Gastrocnemius medialis (tissue), 4 donors: ENCODE data around the gene OR10D3. TPM values are rescaled to one million over a fixed set of nuclear protein-coding genes. Genes with fewer than 3 reads are reported as not detected.
"Not testable (repeated sequence)": the region's sequence is repeated elsewhere in the genome, so short reads cannot be mapped to it uniquely, and the experiment has no call there.

Source experiments
- ATAC-seq, 2 donors: fragments of 150-250 bp; one replicate each; pipeline ENCODE4 v1.9.1; 2016
- DNase-seq, 2 donors: peaks; one replicate each; pipeline ENCODE4 v3.0.0-alpha.2; 2019
- H3K27ac ChIP-seq, 4 donors: fragments of 200-600 bp; sonication (generic); 1 replicate in 1 of 4; 2 replicates in 3 of 4; pipeline ENCODE4 v1.5.1; 2016 to 2018; ENCODE audit warnings: mild to moderate bottlenecking in 2 of 4, moderate library complexity in 1 of 4
- H3K27me3 ChIP-seq, 3 donors: fragments of 200-600 bp; sonication (generic) in 2 of 3; 1 replicate in 1 of 3; 2 replicates in 2 of 3; pipeline versions ENCODE4 v1.5.1 to v1.6.0; 2016 to 2019; ENCODE audit warnings: mild to moderate bottlenecking in 1 of 3, moderate library complexity in 1 of 3
- H3K36me3 ChIP-seq, 2 donors: fragments of 200-600 bp; sonication (generic) in 1 of 2; one replicate each; pipeline ENCODE4 v1.5.1; 2017 to 2018
- H3K4me1 ChIP-seq, 2 donors: fragments of 200-600 bp; sonication (generic) in 1 of 2; one replicate each; pipeline ENCODE4 v1.5.1; 2016 to 2017; ENCODE audit warnings: mild to moderate bottlenecking in 2 of 2
- H3K4me3 ChIP-seq, 4 donors: fragments of 200-600 bp; sonication (generic) in 3 of 4; 1 replicate in 1 of 4; 2 replicates in 3 of 4; pipeline ENCODE4 v1.5.1; 2016 to 2019; ENCODE audit warnings: mild to moderate bottlenecking in 2 of 4
- H3K9me3 ChIP-seq, 3 donors: fragments of 200-600 bp; sonication (generic) in 2 of 3; 1 replicate in 1 of 3; 2 replicates in 2 of 3; pipeline ENCODE4 v1.5.1; 2016 to 2019
- CTCF ChIP-seq, 5 experiments: fragments of 450-650 bp in 3 of 5; fragments of 200-600 bp in 2 of 5; sonication (generic) in 2 of 5; IDR thresholded peaks in 4 of 5; conservative IDR thresholded peaks in 1 of 5; 1 replicate in 4 of 5; 2 replicates in 1 of 5; pipeline ENCODE4 v1.5.1; 2016 to 2019; ENCODE audit warnings: antibody characterized with exemption in 5 of 5, mild to moderate bottlenecking in 3 of 5, moderate library complexity in 3 of 5
- POLR2A ChIP-seq, 2 donors: fragments of 450-650 bp; IDR thresholded peaks; one replicate each; pipeline ENCODE4 v1.6.1; 2017; ENCODE audit warnings: antibody characterized with exemption in 2 of 2, mild to moderate bottlenecking in 2 of 2, moderate library complexity in 2 of 2
- in situ Hi-C, 4 donors: fragments of 200-750 bp; cut with MboI; loops; one replicate each; pipeline versions ENCODE4 v1.15.0 to v1.8.0; 2017; ENCODE audit warnings: low sequenced_read_pairs in 4 of 4
- intact Hi-C: fragments of 100-400 bp; cut with DNase I; formaldehyde crosslinking; loops from one replicate; pipeline ENCODE4 v1.15.1; 2023; ENCODE audit warnings: low total_unique reads
- total RNA-seq, 4 donors: library from RNA; depleted of rRNA; stranded (reverse); fragments of >200 nt; gene quantifications; one replicate each; pipeline versions ENCODE4 v1.1.0 to v1.2.3, GENCODE V29; 2016

OR10D3 gene
- total RNA-seq, 4 donors from 2014 or later = not detected

- no peak overlapping the region for H3K27ac ChIP-seq
- TF ChIP-seq CTCF (IDR thresholded peaks at IDR 0.05 in 4 of 5, conservative IDR thresholded peaks at IDR 0.05 in 1 of 5) (no peak), POLR2A (IDR thresholded peaks at IDR 0.05) (no peak)
- no peak for ATAC-seq
Measured at GRCh38 chr11:124214027-124214426, 30.9 kb downstream of the OR10D3 start.

GRCh38 chr11:124219126-124219525 lies 36.0 kb downstream of the OR10D3 start:
- Histone ChIP-seq H3K27me3 (no peaks in the 10 kb centered on the region), H3K27ac (no peak overlapping the region), H3K4me3 (no peak overlapping the region), H3K9me3 (no peaks in the 10 kb centered on the region), H3K36me3 (no peaks in the 10 kb centered on the region), H3K4me1 (no peaks in the 10 kb centered on the region)
- TF ChIP-seq POLR2A (IDR thresholded peaks at IDR 0.05) = no peak
- no peak for TF ChIP-seq CTCF (IDR thresholded peaks at IDR 0.05 in 4 of 5, conservative IDR thresholded peaks at IDR 0.05 in 1 of 5)
- DNase-seq (no peak), ATAC-seq (no peak)
- intact Hi-C loops (no loop called here), in situ Hi-C loops (no loop called here)

More at GRCh38 chr11:124214027-124214426, 30.9 kb downstream of the OR10D3 start:
- Histone ChIP-seq H3K4me3 (no peak overlapping the region), H3K36me3 (no peaks in the 10 kb centered on the region), H3K27me3 (no peaks in the 10 kb centered on the region), H3K9me3 (no peaks in the 10 kb centered on the region), H3K4me1 (no peaks in the 10 kb centered on the region)
- in situ Hi-C loops = no loop called here
- intact Hi-C loops = no loop called here
- no peak for DNase-seq

DNA sequence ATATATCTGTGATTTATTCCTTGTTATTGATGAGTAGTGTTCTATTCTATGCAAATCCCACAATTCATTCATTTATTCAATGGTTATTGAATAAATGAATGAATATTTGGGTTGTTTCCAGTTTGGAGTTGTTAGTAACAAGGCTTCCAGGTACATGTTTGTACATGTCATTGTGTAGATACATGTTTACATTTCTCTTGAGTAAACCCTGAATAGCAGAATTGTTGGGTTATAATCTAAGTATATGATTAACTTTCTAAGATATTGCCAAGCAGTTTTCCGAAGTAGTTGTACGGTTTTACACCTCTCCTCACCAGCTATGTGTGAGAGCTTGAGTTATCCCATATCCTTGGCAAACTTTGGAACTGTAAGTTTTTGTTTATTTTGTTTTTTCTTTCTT lies 39.3 kb downstream of the OR10D3 start:
- in situ Hi-C loops (no loop called here), intact Hi-C loops (no loop called here)
- TF ChIP-seq CTCF (IDR thresholded peaks at IDR 0.05 in 4 of 5, conservative IDR thresholded peaks at IDR 0.05 in 1 of 5) = no peak
- TF ChIP-seq POLR2A (IDR thresholded peaks at IDR 0.05) = no peak
- H3K4me1 ChIP-seq = no peaks in the 10 kb centered on the region
- no peak overlapping the region for H3K4me3 ChIP-seq
- no peaks in the 10 kb centered on the region for H3K36me3 ChIP-seq
- no peak overlapping the region for H3K27ac ChIP-seq
- H3K27me3 ChIP-seq = no peaks in the 10 kb centered on the region
- DNase-seq (no peak), ATAC-seq (no peak)
- no peaks in the 10 kb centered on the region for H3K9me3 ChIP-seq

DNA sequence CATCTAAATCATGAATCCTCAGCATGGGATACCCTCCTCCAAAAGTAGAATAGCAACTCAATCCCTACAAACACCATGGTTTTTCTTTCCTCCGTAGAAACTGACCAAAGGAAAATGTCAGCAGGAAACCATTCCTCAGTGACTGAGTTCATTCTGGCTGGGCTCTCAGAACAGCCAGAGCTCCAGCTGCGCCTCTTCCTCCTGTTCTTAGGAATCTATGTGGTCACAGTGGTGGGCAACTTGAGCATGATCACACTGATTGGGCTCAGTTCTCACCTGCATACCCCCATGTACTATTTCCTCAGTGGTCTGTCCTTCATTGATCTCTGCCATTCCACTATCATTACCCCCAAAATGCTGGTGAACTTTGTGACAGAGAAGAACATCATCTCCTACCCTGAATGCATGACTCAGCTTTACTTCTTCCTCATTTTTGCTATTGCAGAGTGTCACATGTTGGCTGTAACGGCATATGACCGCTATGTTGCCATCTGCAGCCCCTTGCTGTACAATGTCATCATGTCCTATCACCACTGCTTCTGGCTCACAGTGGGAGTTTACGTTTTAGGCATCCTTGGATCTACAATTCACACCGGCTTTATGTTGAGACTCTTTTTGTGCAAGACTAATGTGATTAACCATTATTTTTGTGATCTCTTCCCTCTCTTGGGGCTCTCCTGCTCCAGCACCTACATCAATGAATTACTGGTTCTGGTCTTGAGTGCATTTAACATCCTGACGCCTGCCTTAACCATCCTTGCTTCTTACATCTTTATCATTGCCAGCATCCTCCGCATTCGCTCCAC lies 41.7 kb downstream of the OR10D3 start:
- H3K9me3 ChIP-seq, H3K4me3 ChIP-seq, H3K27me3 ChIP-seq, intact Hi-C loops, H3K4me1 ChIP-seq, H3K27ac ChIP-seq, ATAC-seq, DNase-seq, H3K36me3 ChIP-seq, in situ Hi-C loops: not testable (repeated sequence)

GRCh38 chr11:124225471-124225870 lies 42.3 kb downstream of the OR10D3 start:
- DNase-seq = no peak
- Histone ChIP-seq H3K9me3 (no peaks in the 10 kb centered on the region), H3K27me3 (no peaks in the 10 kb centered on the region), H3K27ac (no peak overlapping the region), H3K4me1 (no peaks in the 10 kb centered on the region), H3K4me3 (no peak overlapping the region), H3K36me3 (no peaks in the 10 kb centered on the region)
- in situ Hi-C loops (no loop called here), intact Hi-C loops (no loop called here)
- no peak for ATAC-seq
- TF ChIP-seq CTCF (IDR thresholded peaks at IDR 0.05 in 4 of 5, conservative IDR thresholded peaks at IDR 0.05 in 1 of 5) (no peak), POLR2A (IDR thresholded peaks at IDR 0.05) (no peak)
